ENCODE results near the gene PITPNM1. TPM values are rescaled to one million over a fixed set of nuclear protein-coding genes. Genes with fewer than 3 reads are reported as not detected.

PITPNM1 gene
- polyA plus RNA-seq, 1 donor (not counting 4 experiments of a cell fraction or from before 2014, with no cell fraction given) = 15.9 TPM

DNA sequence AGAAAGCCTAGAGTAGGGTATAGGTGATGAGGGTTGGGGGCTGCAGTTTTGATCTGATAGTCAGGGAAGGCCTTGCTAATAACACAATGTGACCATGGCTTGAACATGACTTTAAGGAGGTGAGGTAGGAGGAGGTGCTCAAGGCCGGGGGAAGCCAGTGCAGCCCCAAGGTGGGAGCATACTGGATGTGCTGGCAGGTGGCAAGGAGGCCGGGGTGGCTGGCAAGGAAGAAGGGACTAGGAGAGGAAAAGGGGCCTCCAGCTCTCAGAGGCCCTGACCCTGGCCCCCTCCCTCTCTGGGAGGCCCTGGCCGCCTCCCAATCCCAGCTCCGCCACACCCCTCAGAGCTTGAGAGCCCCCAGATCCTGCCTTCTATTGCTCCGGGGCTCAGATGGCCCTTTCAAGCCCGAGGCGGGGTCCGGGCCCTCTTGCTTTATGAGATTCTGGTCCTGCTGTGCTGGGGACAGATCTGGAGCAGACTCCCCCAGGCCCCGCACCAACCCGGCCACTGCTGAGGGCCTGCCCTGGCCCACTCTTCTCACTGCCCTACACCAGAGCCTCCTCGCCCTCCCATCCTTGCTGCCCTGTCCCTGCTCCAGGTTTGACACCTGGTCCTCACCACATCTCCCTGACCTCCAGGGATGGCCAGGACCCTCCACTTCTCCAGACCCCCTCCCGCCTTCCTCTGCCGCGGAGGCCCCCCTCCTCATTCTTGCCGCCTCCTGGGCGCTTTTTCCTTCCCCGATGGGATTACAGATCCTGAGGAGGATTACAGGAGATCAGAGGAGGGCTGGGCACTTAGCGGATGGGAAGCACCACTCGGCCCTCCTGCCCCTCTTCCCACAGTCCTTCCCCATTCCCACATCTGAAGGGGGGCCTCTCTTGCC lies 1.8 kb downstream of the PITPNM1 start:
- Histone ChIP-seq H4K20me1 (ENCODE audit: control insufficient read depth, extremely low read depth, insufficient read depth, low read length) (no peaks in the 10 kb centered on the region), H3K36me3 (ENCODE audit: control insufficient read depth in 2 of 2, extremely low read depth in 1 of 2, insufficient read depth in 2 of 2, low read length in 2 of 2) (peaks cover 9 to 14% of the 10 kb centered on the region in 2 experiments), H2AFZ (ENCODE audit: control insufficient read depth, low read length) (no peak overlapping the region), H3K9me3 (ENCODE audit: control insufficient read depth, low read depth, low read length) (no peaks in the 10 kb centered on the region), H3K27me3 (ENCODE audit: control insufficient read depth, extremely low read depth, insufficient read depth, low read length) (no peaks in the 10 kb centered on the region), H3K9ac (ENCODE audit: control insufficient read depth, extremely low read depth, insufficient read depth, low read length) (no peak overlapping the region), H3K79me2 (ENCODE audit: control insufficient read depth, insufficient read depth, low read length) (peaks cover 15% of the 10 kb centered on the region), H3K27ac (ENCODE audit: control insufficient read depth, insufficient read depth, low read length) (no peak overlapping the region), H3K4me1 (ENCODE audit: control insufficient read depth, extremely low read depth, insufficient read depth, low read length) (peaks cover 21% of the 10 kb centered on the region), H3K9me1 (ENCODE audit: control insufficient read depth, extremely low read depth, insufficient read depth, low read length) (no peaks in the 10 kb centered on the region), H3K4me3 (ENCODE audit: control insufficient read depth in 2 of 3, extremely low read depth in 1 of 3, insufficient read depth in 2 of 3, low read depth in 1 of 3, low read length in 3 of 3) (peak overlapping the region; percentile 82 to 92 (median 89)), H3K4me2 (ENCODE audit: control insufficient read depth, extremely low read depth, insufficient read depth, low read depth, low read length) (peak overlapping the region; percentile 87)
- dilution Hi-C loops (cut with MboI; ENCODE audit: extremely low pct_ligation_motif_present, low sequenced_read_pairs) = no loop called here
- TF ChIP-seq CTCF (optimal IDR thresholded peaks at IDR 0.05 in 1 of 3, IDR thresholded peaks at IDR 0.05 in 1 of 3, conservative IDR thresholded peaks at IDR 0.05 in 1 of 3; ENCODE audit: extremely low read depth in 1 of 3, insufficient read depth in 2 of 3, low read length in 3 of 3) (no peak), EZH2 (IDR thresholded peaks at IDR 0.05; ENCODE audit: low read length) (no peak)
- DNase-seq (ENCODE audit: low read depth, low spot score) (no peak), FAIRE-seq (no peak)

- Histone ChIP-seq H3K9me1 (ENCODE audit: control insufficient read depth, extremely low read depth, insufficient read depth, low read length) (no peaks in the 10 kb centered on the region), H3K9me3 (ENCODE audit: control insufficient read depth, low read depth, low read length) (no peaks in the 10 kb centered on the region), H3K79me2 (ENCODE audit: control insufficient read depth, insufficient read depth, low read length) (peaks cover 15% of the 10 kb centered on the region), H3K4me1 (ENCODE audit: control insufficient read depth, extremely low read depth, insufficient read depth, low read length) (peaks cover 21% of the 10 kb centered on the region), H3K36me3 (ENCODE audit: control insufficient read depth in 2 of 2, extremely low read depth in 1 of 2, insufficient read depth in 2 of 2, low read length in 2 of 2) (peaks cover 9 to 14% of the 10 kb centered on the region in 2 experiments), H3K4me3 (ENCODE audit: control insufficient read depth in 2 of 3, extremely low read depth in 1 of 3, insufficient read depth in 2 of 3, low read depth in 1 of 3, low read length in 3 of 3) (no peak overlapping the region), H3K27ac (ENCODE audit: control insufficient read depth, insufficient read depth, low read length) (no peak overlapping the region), H3K27me3 (ENCODE audit: control insufficient read depth, extremely low read depth, insufficient read depth, low read length) (no peaks in the 10 kb centered on the region), H3K9ac (ENCODE audit: control insufficient read depth, extremely low read depth, insufficient read depth, low read length) (no peak overlapping the region), H4K20me1 (ENCODE audit: control insufficient read depth, extremely low read depth, insufficient read depth, low read length) (no peaks in the 10 kb centered on the region), H2AFZ (ENCODE audit: control insufficient read depth, low read length) (no peak overlapping the region), H3K4me2 (ENCODE audit: control insufficient read depth, extremely low read depth, insufficient read depth, low read depth, low read length) (no peak overlapping the region)
- TF ChIP-seq EZH2 (IDR thresholded peaks at IDR 0.05; ENCODE audit: low read length) (no peak), CTCF (optimal IDR thresholded peaks at IDR 0.05 in 1 of 3, IDR thresholded peaks at IDR 0.05 in 1 of 3, conservative IDR thresholded peaks at IDR 0.05 in 1 of 3; ENCODE audit: extremely low read depth in 1 of 3, insufficient read depth in 2 of 3, low read length in 3 of 3) (no peak)
- dilution Hi-C loops (cut with MboI; ENCODE audit: extremely low pct_ligation_motif_present, low sequenced_read_pairs) = no loop called here
- FAIRE-seq = no peak
- no peak for DNase-seq (ENCODE audit: low read depth, low spot score)
Measured at GRCh38 chr11:67502328-67502979, 2.7 kb downstream of the PITPNM1 start.
